ENCODE results near the gene TRIM67. TPM values are rescaled to one million over a fixed set of nuclear protein-coding genes. Genes with fewer than 3 reads are reported as not detected.

Gene TRIM67
- total RNA-seq, 1 experiment from 2014 or later, result 0.08 TPM

- Histone ChIP-seq H3K4me1 (ENCODE audit: control insufficient read depth, insufficient read depth, low read length) (no peaks in the 10 kb centered on the region), H3K9me3 (ENCODE audit: control insufficient read depth, insufficient read depth, low read depth, low read length) (no peaks in the 10 kb centered on the region), H3K4me3 (ENCODE audit: low read depth in 2 of 2, low read length in 2 of 2) (no peak overlapping the region), H3K27me3 (ENCODE audit: control insufficient read depth, insufficient read depth, low read length) (no peaks in the 10 kb centered on the region), H3K36me3 (ENCODE audit: control insufficient read depth, insufficient read depth, low read length) (peaks cover 2% of the 10 kb centered on the region; the same call in 1 of the 2 replicates), H3K27ac (ENCODE audit: low read length) (no peak overlapping the region)
- intact Hi-C loops (cut with micrococcal nuclease; ENCODE audit: unreplicated experiment) (no loop called here), in situ Hi-C loops (cut with HindIII; ENCODE audit: low pct_unique_long_range_greater_than_20kb, low sequenced_read_pairs) (no loop called here)
- CTCF ChIA-PET, result interaction anchor here (0.6 kb wide), 2 partner anchors 10 to 433 kb away, joined by 4 to 7 read pairs; no protein-coding TSS in a partner anchor
- TF ChIP-seq REST (IDR thresholded peaks at IDR 0.05; ENCODE audit: insufficient read depth in 1 of 2, low read depth in 2 of 2, low read length in 1 of 2), result no peak
- TF ChIP-seq CTCF (IDR thresholded peaks at IDR 0.05), result no peak
- no peak for TF ChIP-seq TCF7L2 (IDR thresholded peaks at IDR 0.05; ENCODE audit: low read depth, low read length)
- TF ChIP-seq SIN3A (IDR thresholded peaks at IDR 0.05; ENCODE audit: borderline replicate concordance, insufficient read depth, low read depth, low read length), result no peak
- no peak for TF ChIP-seq POLR2AphosphoS5 (IDR thresholded peaks at IDR 0.05; ENCODE audit: low read depth, low read length)
- ATAC-seq (no peak), DNase-seq (ENCODE audit: low read depth, low spot score) (no peak)
- no TSS peak for BruUV-seq (replicated peaks)
- POLR2A ChIA-PET, result interaction anchor here (0.7 kb wide), 1 partner anchor 590 kb away, joined by 3 read pairs; no protein-coding TSS in a partner anchor
These were observed 71.2 kb downstream of the TRIM67 start for GRCh38 chr1:231232870-231233734.

- Histone ChIP-seq H3K4me3 (ENCODE audit: low read depth in 2 of 2, low read length in 2 of 2) (no peak overlapping the region), H3K4me1 (ENCODE audit: control insufficient read depth, insufficient read depth, low read length) (no peaks in the 10 kb centered on the region), H3K36me3 (ENCODE audit: control insufficient read depth, insufficient read depth, low read length) (peaks cover 5% of the 10 kb centered on the region), H3K27me3 (ENCODE audit: control insufficient read depth, insufficient read depth, low read length) (no peaks in the 10 kb centered on the region), H3K9me3 (ENCODE audit: control insufficient read depth, insufficient read depth, low read depth, low read length) (no peaks in the 10 kb centered on the region), H3K27ac (ENCODE audit: low read length) (no peak overlapping the region)
- ATAC-seq (no peak), DNase-seq (ENCODE audit: low read depth, low spot score) (no peak)
- TF ChIP-seq CTCF (IDR thresholded peaks at IDR 0.05), result no peak
- no peak for TF ChIP-seq TCF7L2 (IDR thresholded peaks at IDR 0.05; ENCODE audit: low read depth, low read length)
- TF ChIP-seq SIN3A (IDR thresholded peaks at IDR 0.05; ENCODE audit: borderline replicate concordance, insufficient read depth, low read depth, low read length), result no peak
- TF ChIP-seq REST (IDR thresholded peaks at IDR 0.05; ENCODE audit: insufficient read depth in 1 of 2, low read depth in 2 of 2, low read length in 1 of 2), result no peak
- TF ChIP-seq POLR2AphosphoS5 (IDR thresholded peaks at IDR 0.05; ENCODE audit: low read depth, low read length), result no peak
- in situ Hi-C loops (cut with HindIII; ENCODE audit: low pct_unique_long_range_greater_than_20kb, low sequenced_read_pairs) (no loop called here), intact Hi-C loops (cut with micrococcal nuclease; ENCODE audit: unreplicated experiment) (no loop called here)
- POLR2A ChIA-PET, result no interaction called here
- no TSS peak for BruUV-seq (replicated peaks)
- CTCF ChIA-PET, result no interaction called here
These were observed 72.0 kb downstream of the TRIM67 start for GRCh38 chr1:231233735-231234417.

All from Panc1 (cell line).